GOT3 (cell line): ENCODE results near the gene MACROD2.

Source experiments
- DNase-seq: peaks from one replicate; lab custom pipeline; 2025; ENCODE audit warnings: mixed read lengths; lab: John Stamatoyannopoulos, UW

The MACROD2 gene

GRCh38 chr20:15056246-15056645 lies 1060.9 kb downstream of the MACROD2 start:
- DNase-seq, result no peak

DNA sequence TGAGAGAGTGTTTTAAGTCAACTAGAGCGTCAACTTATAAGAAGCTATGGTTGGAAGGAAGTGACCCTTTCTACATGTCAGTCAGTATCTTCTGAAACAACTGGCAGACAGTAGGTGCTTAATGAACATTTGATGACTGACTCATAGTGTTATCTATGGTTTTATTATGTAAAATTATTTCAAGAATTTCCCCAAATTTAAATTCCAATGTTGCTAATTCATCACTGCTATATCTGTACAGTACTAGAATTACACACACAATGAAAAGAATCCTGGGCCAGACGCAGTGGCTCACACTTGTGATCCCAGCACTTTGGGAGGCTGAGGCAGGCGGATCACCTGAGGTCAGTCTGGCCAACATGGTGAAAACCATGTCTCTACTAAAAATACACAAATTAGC lies 1063.5 kb downstream of the MACROD2 start:
- DNase-seq, result no peak

GRCh38 chr20:15059438-15059837 lies 1064.1 kb downstream of the MACROD2 start:
- no peak for DNase-seq

DNA sequence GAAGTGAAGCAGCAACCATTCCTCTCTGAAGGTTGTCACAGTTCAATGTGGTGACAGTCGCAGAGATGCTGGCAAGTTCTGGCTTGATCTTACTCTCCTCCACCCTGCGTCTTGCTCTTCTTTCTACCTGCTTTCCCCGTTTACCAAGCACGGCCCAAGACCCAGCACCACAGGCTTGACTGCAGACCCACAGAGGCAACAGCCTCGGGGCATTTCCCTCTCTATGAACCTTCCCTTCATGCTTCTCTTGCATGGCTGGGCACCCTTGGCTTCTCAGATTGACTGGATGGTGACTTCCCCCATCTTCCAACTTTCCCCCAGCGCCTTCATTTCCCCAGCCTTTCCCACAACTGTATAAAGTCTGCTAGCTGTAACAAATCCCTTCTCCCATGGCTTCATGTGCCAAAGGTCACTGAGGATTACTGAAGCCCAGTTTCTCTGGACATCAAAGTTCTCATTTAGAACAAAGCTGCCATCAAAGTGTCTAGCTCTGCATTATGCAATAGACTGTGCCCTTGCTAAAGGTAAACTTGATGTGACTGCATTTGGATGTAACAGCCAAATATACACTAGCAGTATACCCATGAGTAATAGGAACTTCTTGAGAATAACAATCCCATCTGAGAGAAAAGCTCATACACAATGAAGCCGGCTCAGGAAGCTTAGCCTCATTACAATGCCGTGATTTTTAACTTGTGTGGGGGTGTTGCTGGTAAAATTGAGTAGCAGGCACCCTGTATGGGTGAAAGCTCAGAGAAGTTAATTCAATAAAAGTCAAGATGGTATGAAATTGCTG lies 1065.1 kb downstream of the MACROD2 start:
- DNase-seq, result no peak

- DNase-seq, result no peak
Measured at GRCh38 chr20:15061061-15061430, 1065.7 kb downstream of the MACROD2 start.

GRCh38 chr20:15061955-15062354 lies 1066.6 kb downstream of the MACROD2 start:
- no peak for DNase-seq

GRCh38 chr20:15063081-15063480 lies 1067.8 kb downstream of the MACROD2 start:
- no peak for DNase-seq

DNA sequence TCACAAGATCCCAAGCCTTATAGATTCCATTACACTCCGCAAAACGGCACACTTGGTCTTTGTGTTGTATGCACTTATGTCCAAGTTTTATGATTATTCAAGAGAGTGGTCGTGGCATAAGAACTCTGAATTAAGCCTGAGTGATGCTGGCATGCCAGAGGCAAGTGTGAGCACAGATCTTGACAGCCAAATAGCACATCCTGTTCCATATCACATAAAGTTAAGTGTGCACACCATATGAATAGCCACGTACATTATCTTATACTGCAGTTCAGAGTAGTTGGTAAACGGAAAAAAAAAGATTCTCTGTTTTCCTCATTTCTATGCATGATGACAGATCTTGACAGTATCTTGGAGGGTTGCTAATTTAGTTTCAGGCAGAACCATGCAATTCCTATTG lies 1069.4 kb downstream of the MACROD2 start:
- DNase-seq, result no peak

DNA sequence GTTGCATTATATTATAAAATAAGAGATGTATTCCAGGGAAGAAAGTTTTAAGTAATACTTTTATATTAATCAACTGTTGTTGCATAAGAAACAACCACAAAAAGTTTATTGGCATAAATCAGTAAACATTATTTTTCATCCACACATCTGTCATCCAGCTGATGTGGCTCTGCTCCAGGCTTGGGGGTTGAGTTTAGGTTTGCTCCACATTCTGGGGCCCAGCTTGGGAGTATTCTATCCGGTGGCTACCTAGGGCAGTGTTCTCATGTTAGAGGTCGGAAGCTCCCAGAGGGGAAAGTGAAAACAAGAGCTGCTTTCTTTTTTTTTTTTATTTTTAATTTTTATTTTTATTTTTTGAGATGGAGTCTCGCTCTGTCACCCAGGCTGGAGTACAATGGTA lies 1070.5 kb downstream of the MACROD2 start:
- no peak for DNase-seq

DNA sequence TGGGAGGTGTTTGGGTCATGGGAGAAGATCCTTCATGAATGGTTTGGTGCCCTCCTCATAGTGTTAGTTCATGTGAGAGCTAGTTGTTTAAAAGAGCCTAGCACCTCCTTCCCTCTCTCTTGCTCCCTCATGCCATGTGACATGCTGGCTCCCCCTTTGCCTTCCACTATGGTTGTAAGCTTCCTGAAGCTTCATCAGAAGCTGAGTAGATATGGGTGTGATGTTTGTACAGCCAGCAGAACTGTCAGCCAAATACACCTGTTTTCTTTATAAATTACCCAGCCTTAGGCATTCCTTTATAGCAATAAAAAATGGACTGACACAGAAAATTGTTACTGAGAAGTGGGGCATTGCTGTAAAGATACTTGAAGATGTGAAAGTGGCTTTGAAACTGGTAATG lies 1073.2 kb downstream of the MACROD2 start:
- no peak for DNase-seq

GRCh38 chr20:15069355-15069754 lies 1074.0 kb downstream of the MACROD2 start:
- DNase-seq, result no peak

DNA sequence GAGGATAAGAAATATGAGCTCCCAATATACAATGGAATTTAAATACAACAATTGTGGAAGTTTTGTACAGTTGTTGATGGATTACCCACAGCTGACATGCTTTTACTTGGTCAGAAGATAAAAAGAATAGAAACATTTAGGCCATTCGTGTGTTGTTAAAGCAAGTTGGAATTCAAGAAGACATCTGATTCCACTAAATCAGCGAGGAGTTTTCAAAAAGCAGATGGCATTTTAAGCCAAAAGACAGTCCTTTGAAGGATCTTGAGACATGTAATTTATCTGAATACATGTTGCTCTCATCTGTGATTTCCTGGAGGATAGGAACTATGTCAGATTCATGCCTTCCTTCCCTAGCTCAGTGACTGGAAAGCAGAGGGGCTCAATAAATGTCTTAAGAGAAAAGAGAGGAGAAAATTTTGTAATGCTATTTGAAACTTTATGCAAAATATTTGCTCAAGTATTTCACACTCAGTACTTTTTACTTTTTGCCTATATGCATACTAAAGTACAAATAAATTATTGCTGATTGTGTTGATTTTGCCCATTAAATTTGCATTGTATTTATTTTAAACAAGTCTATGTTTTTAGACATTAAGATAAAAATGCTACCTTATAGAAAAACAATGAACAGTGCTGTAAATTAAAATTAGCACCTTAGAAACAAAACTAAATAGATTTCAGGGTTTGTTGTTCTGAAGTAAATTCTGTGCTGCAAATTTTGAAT lies 1075.9 kb downstream of the MACROD2 start:
- no peak for DNase-seq

GRCh38 chr20:15072316-15072715 lies 1077.0 kb downstream of the MACROD2 start:
- no peak for DNase-seq

DNA sequence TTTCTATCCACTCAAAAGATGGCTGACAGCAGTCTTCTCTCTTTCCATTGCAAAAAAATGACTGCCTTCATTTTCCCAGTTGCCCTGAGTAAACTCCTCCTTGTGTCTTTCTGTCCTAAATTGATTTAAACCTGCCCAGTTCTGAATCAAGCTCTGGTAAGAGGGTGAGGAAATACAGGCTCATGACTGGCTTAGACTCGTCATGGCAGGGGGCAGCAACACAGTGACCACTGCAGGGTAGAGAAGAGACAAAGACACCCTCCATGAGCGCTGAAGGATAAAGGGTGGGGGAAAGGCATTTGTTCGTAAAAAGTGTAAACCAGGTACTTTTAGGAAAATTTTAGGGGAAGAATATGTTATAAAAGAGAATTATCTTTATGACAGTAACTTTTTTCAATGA lies 1080.3 kb downstream of the MACROD2 start:
- DNase-seq, result no peak

DNA sequence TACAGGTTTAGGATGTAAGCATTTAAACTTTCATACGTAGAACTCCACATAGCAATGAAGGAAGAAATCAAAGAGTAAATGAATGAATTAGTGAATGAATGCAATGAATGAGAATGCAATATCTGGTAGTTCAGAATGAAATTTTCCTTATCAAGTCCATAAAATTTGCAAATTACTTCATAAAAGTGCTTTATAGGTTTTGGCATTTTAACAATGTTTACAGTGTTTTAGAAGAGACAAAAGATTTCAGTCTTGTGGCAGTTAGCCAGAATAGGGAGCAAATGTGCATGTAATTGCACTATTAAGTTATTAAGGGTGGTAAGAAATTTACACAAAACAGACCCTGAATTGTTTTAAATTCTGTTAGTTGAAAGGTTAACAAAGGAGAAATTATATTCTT lies 1081.5 kb downstream of the MACROD2 start:
- DNase-seq, result no peak

DNA sequence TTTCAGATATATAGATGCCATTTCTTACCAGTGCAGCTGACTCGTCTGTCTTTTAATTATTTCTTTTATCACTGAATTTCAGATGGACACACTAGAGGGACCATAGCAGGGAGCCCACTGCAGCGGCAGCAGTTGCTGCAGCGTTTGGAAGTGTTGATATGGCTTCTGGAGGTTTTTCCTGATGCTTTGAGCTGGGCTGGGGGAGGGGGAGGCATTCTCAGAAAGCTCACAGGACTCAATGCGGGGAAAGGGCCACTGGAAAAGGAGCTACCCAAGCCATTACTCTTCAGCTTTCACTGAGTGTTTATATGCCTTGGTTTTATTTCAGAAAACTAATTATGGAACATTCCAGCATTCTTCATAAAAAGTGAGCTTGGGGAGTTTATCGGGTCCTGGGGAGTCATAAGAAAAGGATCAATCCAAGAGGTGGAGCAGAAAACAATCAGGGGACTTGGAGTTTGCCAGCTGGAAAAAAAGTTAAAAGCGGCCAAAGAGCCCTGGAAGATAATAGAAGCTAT lies 1082.5 kb downstream of the MACROD2 start:
- no peak for DNase-seq

- no peak for DNase-seq
Measured at GRCh38 chr20:15079594-15080340, 1084.5 kb downstream of the MACROD2 start.

GRCh38 chr20:15081261-15081660 lies 1085.9 kb downstream of the MACROD2 start:
- no peak for DNase-seq

GRCh38 chr20:15091421-15092037 lies 1096.2 kb downstream of the MACROD2 start:
- no peak for DNase-seq

DNA sequence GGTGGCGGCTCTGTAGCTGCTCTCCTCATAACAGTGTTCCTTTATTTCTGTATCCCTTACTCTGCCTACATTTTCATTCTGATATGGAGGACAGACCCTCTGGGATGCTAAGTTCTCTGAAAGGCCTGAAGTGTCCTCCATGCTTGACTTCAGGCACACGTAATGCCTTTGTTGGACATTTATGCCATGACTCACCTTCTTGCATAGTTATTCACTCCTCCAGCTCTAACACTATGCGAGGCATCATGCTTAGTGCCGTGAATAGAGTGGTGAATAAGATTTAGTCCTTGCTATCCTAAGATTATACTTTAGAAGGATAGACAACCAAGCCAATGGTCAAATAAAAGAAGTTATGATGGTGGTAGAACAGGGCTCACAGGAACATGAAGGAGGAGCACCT lies 1103.0 kb downstream of the MACROD2 start:
- DNase-seq, result no peak

DNA sequence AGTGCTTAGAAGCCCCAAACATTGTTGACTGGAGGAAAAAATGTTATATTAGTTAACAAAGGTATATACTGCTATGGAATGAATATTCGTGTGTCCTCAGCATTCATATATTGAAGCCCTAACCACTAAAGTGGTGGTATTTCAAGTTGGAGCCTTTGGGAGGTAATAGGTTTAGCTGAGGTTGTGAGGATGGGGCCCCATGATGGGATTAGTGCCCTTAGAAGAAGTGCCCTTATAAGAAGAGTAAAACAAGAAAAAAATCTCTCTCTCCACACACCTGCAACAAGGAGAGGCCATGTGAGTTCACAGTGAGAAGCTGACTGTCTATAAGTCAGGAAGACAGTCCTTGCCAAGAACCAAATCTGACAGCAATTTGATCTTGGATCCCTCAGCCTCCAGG lies 1103.8 kb downstream of the MACROD2 start:
- DNase-seq, result no peak

- DNase-seq, result no peak
Measured at GRCh38 chr20:15100506-15101160, 1105.3 kb downstream of the MACROD2 start.
